Sigmoid colon (tissue), 3 donors: ENCODE results near the gene AQP1.

Source experiments
- POLR2A ChIP-seq, 2 donors: fragments of 450-650 bp; IDR thresholded peaks; one replicate each; pipeline ENCODE4 v1.6.1; 2016; ENCODE audit warnings: antibody characterized with exemption in 2 of 2, mild to moderate bottlenecking in 2 of 2, moderate library complexity in 2 of 2
- TF ChIP-seq, protein P1 (sequence below), 4 experiments: fragments of 450-650 bp in 3 of 4; fragments of 200-600 bp in 1 of 4; IDR thresholded peaks; one replicate each; pipeline ENCODE4 v1.5.1; 2016 to 2019; ENCODE audit warnings: antibody characterized with exemption in 4 of 4, mild to moderate bottlenecking in 3 of 4, moderate library complexity in 2 of 4

DNA sequence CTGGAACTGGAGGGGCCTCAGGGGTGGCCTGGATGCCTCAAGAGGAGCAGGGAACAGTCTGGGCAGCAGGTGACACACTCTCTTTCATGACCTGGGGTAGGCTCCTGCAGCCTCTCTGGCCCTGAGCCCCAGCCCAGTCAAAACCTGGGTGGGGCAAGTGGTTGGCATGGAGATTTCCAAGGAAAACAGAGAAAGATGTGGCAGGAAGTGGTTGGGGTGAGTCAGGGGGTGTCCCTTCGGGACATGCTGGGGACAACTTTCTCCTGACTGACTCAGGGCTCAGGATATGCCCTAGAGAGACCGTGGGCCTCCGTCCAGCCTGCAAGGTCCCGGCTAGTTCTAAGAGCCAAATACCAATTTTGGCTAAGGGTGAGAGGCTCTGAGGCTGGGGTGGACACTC, 2.9 kb downstream of the AQP1 start:
- TF ChIP-seq, protein P1, sequence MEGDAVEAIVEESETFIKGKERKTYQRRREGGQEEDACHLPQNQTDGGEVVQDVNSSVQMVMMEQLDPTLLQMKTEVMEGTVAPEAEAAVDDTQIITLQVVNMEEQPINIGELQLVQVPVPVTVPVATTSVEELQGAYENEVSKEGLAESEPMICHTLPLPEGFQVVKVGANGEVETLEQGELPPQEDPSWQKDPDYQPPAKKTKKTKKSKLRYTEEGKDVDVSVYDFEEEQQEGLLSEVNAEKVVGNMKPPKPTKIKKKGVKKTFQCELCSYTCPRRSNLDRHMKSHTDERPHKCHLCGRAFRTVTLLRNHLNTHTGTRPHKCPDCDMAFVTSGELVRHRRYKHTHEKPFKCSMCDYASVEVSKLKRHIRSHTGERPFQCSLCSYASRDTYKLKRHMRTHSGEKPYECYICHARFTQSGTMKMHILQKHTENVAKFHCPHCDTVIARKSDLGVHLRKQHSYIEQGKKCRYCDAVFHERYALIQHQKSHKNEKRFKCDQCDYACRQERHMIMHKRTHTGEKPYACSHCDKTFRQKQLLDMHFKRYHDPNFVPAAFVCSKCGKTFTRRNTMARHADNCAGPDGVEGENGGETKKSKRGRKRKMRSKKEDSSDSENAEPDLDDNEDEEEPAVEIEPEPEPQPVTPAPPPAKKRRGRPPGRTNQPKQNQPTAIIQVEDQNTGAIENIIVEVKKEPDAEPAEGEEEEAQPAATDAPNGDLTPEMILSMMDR (IDR thresholded peaks at IDR 0.05) = no peak
- no peak for TF ChIP-seq POLR2A (IDR thresholded peaks at IDR 0.05)
